GM23338 (cell line): Measurements from ENCODE around the gene GPR78. TPM values are rescaled to one million over a fixed set of nuclear protein-coding genes. Genes with fewer than 3 reads are reported as not detected.

Experiments
- ATAC-seq: fragments of 200-7000 bp; cut with Tn5 transposase; 3 replicates; pipeline ENCODE4 v1.9.1; 2020
- DNase-seq: peaks from one replicate; pipeline ENCODE4 v3.0.0-alpha.2; 2015; ENCODE audit warnings: low spot score
- H2AFZ ChIP-seq: fragments of 200-600 bp; sonication (generic); 2 replicates; pipeline ENCODE4 v1.8.0; 2016; ENCODE audit warnings: antibody characterized with exemption, mild to moderate bottlenecking, moderate library complexity
- H3F3A ChIP-seq: fragments of 200-600 bp; sonication (generic); replicated peaks from 2 replicates; pipeline ENCODE4 v1.8.0; 2017; ENCODE audit warnings: antibody characterized with exemption, mixed run types, low read depth
- H3K27ac ChIP-seq: fragments of 200-600 bp; sonication (generic); 2 replicates; pipeline ENCODE4 v1.6.1; 2016; ENCODE audit warnings: low read depth
- H3K27me3 ChIP-seq: fragments of 200-600 bp; sonication (generic); 2 replicates; pipeline ENCODE4 v1.8.0; 2016; ENCODE audit warnings: mild to moderate bottlenecking, mixed run types, moderate library complexity; ENCODE audit not compliant: insufficient read depth
- H3K36me3 ChIP-seq: fragments of 200-600 bp; sonication (generic); 2 replicates; pipeline ENCODE4 v1.8.0; 2016; ENCODE audit warnings: mild to moderate bottlenecking; ENCODE audit not compliant: insufficient read depth
- H3K4me1 ChIP-seq: fragments of 200-600 bp; sonication (generic); 2 replicates; pipeline ENCODE4 v1.8.0; 2016; ENCODE audit warnings: mild to moderate bottlenecking, moderate library complexity; ENCODE audit not compliant: insufficient read depth
- H3K4me2 ChIP-seq: fragments of 200-600 bp; sonication (generic); 2 replicates; pipeline ENCODE4 v1.7.1; 2017; ENCODE audit warnings: mixed run types
- H3K4me3 ChIP-seq: fragments of 200-600 bp; sonication (generic); 2 replicates; pipeline ENCODE4 v1.6.1; 2016; ENCODE audit warnings: mixed run types
- H3K79me2 ChIP-seq: fragments of 200-600 bp; sonication (generic); replicated peaks from 2 replicates; pipeline ENCODE4 v1.8.0; 2017; ENCODE audit warnings: mild to moderate bottlenecking; ENCODE audit not compliant: insufficient read depth
- H3K9me2 ChIP-seq: fragments of 200-600 bp; sonication (generic); 2 replicates; pipeline ENCODE4 v1.8.0; 2017; ENCODE audit not compliant: insufficient read depth
- H4K20me1 ChIP-seq: fragments of 200-600 bp; sonication (generic); replicated peaks from 2 replicates; pipeline ENCODE4 v1.8.0; 2017; ENCODE audit warnings: mild to moderate bottlenecking; ENCODE audit not compliant: insufficient read depth
- H3K27ac Mint-ChIP-seq: 2 replicates; pipeline ENCODE4 v1.8.0; 2020; ENCODE audit warnings: inconsistent platforms, mild to moderate bottlenecking, moderate library complexity, mixed read lengths
- H3K27me3 Mint-ChIP-seq: 3 replicates; pipeline ENCODE4 v1.8.0; 2022; ENCODE audit warnings: low read depth, mild to moderate bottlenecking, moderate library complexity, mixed read lengths, inconsistent platforms; ENCODE audit not compliant: insufficient read depth, poor library complexity
- H3K36me3 Mint-ChIP-seq: 3 replicates; pipeline ENCODE4 v1.8.0; 2021; ENCODE audit warnings: low read depth, mild to moderate bottlenecking, inconsistent platforms, moderate library complexity, mixed read lengths
- H3K4me1 Mint-ChIP-seq: 3 replicates; pipeline ENCODE4 v1.8.0; 2020; ENCODE audit warnings: mild to moderate bottlenecking, inconsistent platforms, mixed read lengths
- H3K4me3 Mint-ChIP-seq: 3 replicates; pipeline ENCODE4 v1.8.0; 2021; ENCODE audit warnings: moderate library complexity, mild to moderate bottlenecking, inconsistent platforms, mixed read lengths
- H3K9me3 Mint-ChIP-seq: 3 replicates; pipeline ENCODE4 v1.8.0; 2020; ENCODE audit warnings: moderate library complexity, mild to moderate bottlenecking, inconsistent platforms, mixed read lengths
- CREB1 ChIP-seq: fragments of 250-450 bp; sonication (Bioruptor Pico); IDR thresholded peaks from 2 replicates; pipeline ENCODE4 v1.5.0; 2020; ENCODE audit warnings: low read depth, mild to moderate bottlenecking, moderate library complexity
- ETS1 ChIP-seq: IDR thresholded peaks from 2 replicates; pipeline ENCODE4 v1.6.1; 2016; ENCODE audit warnings: antibody characterized with exemption
- EZH2 ChIP-seq: fragments of 200-600 bp; sonication (generic); IDR thresholded peaks from one replicate; pipeline ENCODE4 v1.8.0; 2017; ENCODE audit warnings: antibody characterized with exemption, mild to moderate bottlenecking, low read depth; ENCODE audit not compliant: unreplicated experiment
- EZH2phosphoT487 ChIP-seq: fragments of 200-600 bp; sonication (generic); IDR thresholded peaks from one replicate; pipeline ENCODE4 v1.8.1; 2018; ENCODE audit warnings: antibody characterized with exemption; ENCODE audit not compliant: unreplicated experiment
- JUNB ChIP-seq: IDR thresholded peaks from one replicate; pipeline ENCODE4 v1.6.1; 2016; ENCODE audit warnings: antibody characterized with exemption; ENCODE audit not compliant: unreplicated experiment
- NANOG ChIP-seq: IDR thresholded peaks from 2 replicates; pipeline ENCODE4 v1.6.1; 2016; ENCODE audit warnings: antibody characterized with exemption, borderline replicate concordance
- POLR2AphosphoS5 ChIP-seq: IDR thresholded peaks from 2 replicates; pipeline ENCODE4 v1.6.1; 2016; ENCODE audit warnings: antibody characterized with exemption, low read depth
- REST ChIP-seq: IDR thresholded peaks from one replicate; pipeline ENCODE4 v1.6.1; 2018; ENCODE audit warnings: antibody characterized with exemption; ENCODE audit not compliant: unreplicated experiment
- STAT1 ChIP-seq: IDR thresholded peaks from one replicate; pipeline ENCODE4 v1.6.1; 2016; ENCODE audit warnings: antibody characterized with exemption; ENCODE audit not compliant: unreplicated experiment
- ZNF114 ChIP-seq: fragments of 250-450 bp; sonication (Bioruptor Pico); IDR thresholded peaks from 2 replicates; pipeline ENCODE4 v1.5.0; 2020; ENCODE audit warnings: mild to moderate bottlenecking, moderate library complexity
- ZNF331 ChIP-seq: fragments of 250-450 bp; sonication (Bioruptor Pico); IDR thresholded peaks from 2 replicates; pipeline ENCODE4 v1.5.0; 2020; ENCODE audit warnings: low read depth, mild to moderate bottlenecking, moderate library complexity
- ZNF462 ChIP-seq: fragments of 250-450 bp; sonication (Bioruptor Pico); IDR thresholded peaks from 2 replicates; pipeline ENCODE4 v1.5.0; 2020; ENCODE audit warnings: mild to moderate bottlenecking, moderate library complexity
- polyA plus RNA-seq: library from polyadenylated mRNA; unstranded; fragments of >200 nt; fragmentation: Nextera tagmentation; extraction: Ambion mirVana; gene quantifications from 2 replicates; pipeline ENCODE4 v1.2.1, GENCODE V29; 2016
- total RNA-seq: library from RNA; depleted of rRNA; stranded (reverse); fragments of >200 nt; shearing (Covaris generic); gene quantifications from 2 replicates; pipeline ENCODE4 v1.2.3, GENCODE V29; 2014
- TF ChIP-seq, protein P1 (sequence below), 2 experiments: fragments of 200-600 bp in 1 of 2; sonication (generic) in 1 of 2; conservative IDR thresholded peaks; 2 replicates each; pipeline versions ENCODE4 v1.5.1 to v1.6.1; 2016 to 2017; ENCODE audit warnings: antibody characterized with exemption in 2 of 2, low read depth in 2 of 2, mild to moderate bottlenecking in 2 of 2, moderate library complexity in 1 of 2

Gene GPR78
- total and polyA plus RNA-seq, 2 experiments from 2014 or later = 0.82 to 2.7 TPM

DNA sequence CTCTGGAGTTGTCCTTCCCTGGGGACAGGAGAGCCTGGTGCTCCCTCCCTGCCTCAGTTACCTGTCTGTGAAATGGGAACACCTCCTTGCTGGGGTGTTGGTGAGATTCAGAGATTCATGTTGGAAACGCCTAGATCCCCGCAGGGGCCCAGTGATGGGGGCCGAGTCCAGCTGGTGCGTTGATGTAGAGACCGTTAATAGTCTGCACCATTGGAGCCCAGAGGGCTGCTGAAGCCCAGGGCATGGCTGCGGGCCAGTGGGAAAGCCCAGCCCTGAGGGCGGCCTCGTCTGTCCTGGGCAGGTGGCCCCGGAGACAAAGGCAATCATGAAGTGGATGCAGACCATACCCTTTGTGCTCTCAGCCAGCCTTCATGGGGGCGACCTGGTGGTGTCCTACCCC is 26.8 kb downstream of the GPR78 start:
- no peak overlapping the region; the same call in 1 of the 2 replicates for H3K4me2 ChIP-seq
- Mint-ChIP-seq H3K27ac (no peak overlapping the region), H3K36me3 (peaks cover 12% of the 10 kb centered on the region), H3K4me3 (no peak overlapping the region), H3K27me3 (peaks cover 11% of the 10 kb centered on the region), H3K9me3 (no peaks in the 10 kb centered on the region; the same call in 2 of the 3 replicates), H3K4me1 (peaks cover 6% of the 10 kb centered on the region; the same call in 2 of the 3 replicates)
- no peaks in the 10 kb centered on the region for H3K27me3 ChIP-seq
- no peaks in the 10 kb centered on the region for H3F3A ChIP-seq
- H3K9me2 ChIP-seq = no peaks in the 10 kb centered on the region
- no peak overlapping the region for H2AFZ ChIP-seq
- no peaks in the 10 kb centered on the region for H3K4me1 ChIP-seq
- H4K20me1 ChIP-seq = no peaks in the 10 kb centered on the region; the same call in 1 of the 2 replicates
- TF ChIP-seq CREB1 (CRISPR knock-in tag) = no peak
- TF ChIP-seq NANOG = no peak
- TF ChIP-seq JUNB = no peak
- TF ChIP-seq EZH2phosphoT487 = no peak
- no peak for TF ChIP-seq STAT1
- TF ChIP-seq, protein P1, sequence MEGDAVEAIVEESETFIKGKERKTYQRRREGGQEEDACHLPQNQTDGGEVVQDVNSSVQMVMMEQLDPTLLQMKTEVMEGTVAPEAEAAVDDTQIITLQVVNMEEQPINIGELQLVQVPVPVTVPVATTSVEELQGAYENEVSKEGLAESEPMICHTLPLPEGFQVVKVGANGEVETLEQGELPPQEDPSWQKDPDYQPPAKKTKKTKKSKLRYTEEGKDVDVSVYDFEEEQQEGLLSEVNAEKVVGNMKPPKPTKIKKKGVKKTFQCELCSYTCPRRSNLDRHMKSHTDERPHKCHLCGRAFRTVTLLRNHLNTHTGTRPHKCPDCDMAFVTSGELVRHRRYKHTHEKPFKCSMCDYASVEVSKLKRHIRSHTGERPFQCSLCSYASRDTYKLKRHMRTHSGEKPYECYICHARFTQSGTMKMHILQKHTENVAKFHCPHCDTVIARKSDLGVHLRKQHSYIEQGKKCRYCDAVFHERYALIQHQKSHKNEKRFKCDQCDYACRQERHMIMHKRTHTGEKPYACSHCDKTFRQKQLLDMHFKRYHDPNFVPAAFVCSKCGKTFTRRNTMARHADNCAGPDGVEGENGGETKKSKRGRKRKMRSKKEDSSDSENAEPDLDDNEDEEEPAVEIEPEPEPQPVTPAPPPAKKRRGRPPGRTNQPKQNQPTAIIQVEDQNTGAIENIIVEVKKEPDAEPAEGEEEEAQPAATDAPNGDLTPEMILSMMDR (conservative IDR thresholded peaks at IDR 0.05; ENCODE audit: low read depth in 2 of 2) = no peak
- no peak for TF ChIP-seq ZNF331
- TF ChIP-seq ZNF114 (CRISPR knock-in tag) = no peak
- no peak for TF ChIP-seq ZNF462 (CRISPR knock-in tag)
- no peak for TF ChIP-seq POLR2AphosphoS5
- TF ChIP-seq ETS1 = no peak
- no peak for TF ChIP-seq REST
- TF ChIP-seq EZH2 = no peak
- H3K36me3 ChIP-seq = no peaks in the 10 kb centered on the region; the same call in 1 of the 2 replicates
- no peaks in the 10 kb centered on the region for H3K79me2 ChIP-seq
- peak; percentile 14 for ATAC-seq
- DNase-seq = no peak
- H3K27ac ChIP-seq = no peak overlapping the region
- no peak overlapping the region for H3K4me3 ChIP-seq
